Stomach (tissue), 9 donors: ENCODE results near the gene RAVER2. TPM values are rescaled to one million over a fixed set of nuclear protein-coding genes. Genes with fewer than 3 reads are reported as not detected.

Experiments
- DNase-seq, 2 donors: peaks; one replicate each; pipeline versions ENCODE4 v3.0.0 to v3.0.0-alpha.2; 2013 to 2019
- H3K27ac ChIP-seq, 5 donors: fragments of 200-600 bp in 4 of 5; sonication (generic) in 4 of 5; one replicate each; pipeline ENCODE4 v1.5.1; 2013 to 2019; ENCODE audit warnings: mild to moderate bottlenecking in 1 of 5, moderate library complexity in 1 of 5
- H3K27me3 ChIP-seq, 3 donors: fragments of 200-600 bp; sonication (generic); one replicate each; pipeline ENCODE4 v1.5.1; 2017 to 2019; ENCODE audit warnings: mixed run types in 1 of 3
- H3K36me3 ChIP-seq, 4 donors: fragments of 200-600 bp; sonication (generic); 1 replicate in 3 of 4; 2 replicates in 1 of 4; pipeline ENCODE4 v1.5.1; 2016 to 2019
- H3K4me1 ChIP-seq, 4 donors: fragments of 200-600 bp; sonication (generic); one replicate each; pipeline ENCODE4 v1.5.1; 2016 to 2019
- H3K4me3 ChIP-seq, 4 donors: fragments of 200-600 bp; sonication (generic) in 3 of 4; one replicate each; pipeline ENCODE4 v1.5.1; 2016 to 2019; ENCODE audit warnings: mild to moderate bottlenecking in 1 of 4
- H3K9me3 ChIP-seq, 4 donors: fragments of 200-600 bp; sonication (generic); one replicate each; pipeline ENCODE4 v1.5.1; 2016 to 2019
- CTCF ChIP-seq, 7 experiments: fragments of 450-650 bp in 4 of 7; fragments of 200-600 bp in 3 of 7; sonication (generic) in 3 of 7; IDR thresholded peaks; one replicate each; pipeline ENCODE4 v1.5.1; 2016 to 2019; ENCODE audit warnings: antibody characterized with exemption in 7 of 7, control low read depth in 2 of 7, mild to moderate bottlenecking in 1 of 7
- EP300 ChIP-seq: sonication (generic); formaldehyde crosslinking; IDR thresholded peaks from one replicate; pipeline ENCODE4 v1.6.1; 2017; ENCODE audit warnings: antibody characterized with exemption
- POLR2A ChIP-seq, 4 donors: fragments of 450-650 bp; IDR thresholded peaks; one replicate each; pipeline ENCODE4 v1.6.1; 2016; ENCODE audit warnings: antibody characterized with exemption in 4 of 4, control low read depth in 2 of 4, mild to moderate bottlenecking in 1 of 4, moderate library complexity in 1 of 4
- POLR2AphosphoS5 ChIP-seq, 3 donors: sonication (generic); formaldehyde crosslinking; IDR thresholded peaks; one replicate each; pipeline ENCODE4 v1.6.1; 2016; ENCODE audit warnings: antibody characterized with exemption in 3 of 3
- WGBS, 5 donors: extraction: QIAGEN DNeasy Blood & Tissue Kit in 3 of 5; methylation state at CpG; one replicate each; pipeline versions ENCODE4 v1.1.5 to v1.1.7; 2013 to 2018; 5-methylcytosine and 5-hydroxymethylcytosine counted together
- intact Hi-C: fragments of 100-400 bp; cut with DNase I; formaldehyde crosslinking; loops from one replicate; pipeline ENCODE4 v1.15.1; 2023; ENCODE audit warnings: low total_unique reads
- polyA plus RNA-seq, 3 donors: library from polyadenylated mRNA; stranded (reverse); fragments of 200-250 nt; gene quantifications; one replicate each; pipeline ENCODE4 v1.2.3, GENCODE V29; 2013
- total RNA-seq, 5 donors: library from RNA; depleted of rRNA; stranded (reverse); fragments of >200 nt; gene quantifications; one replicate each; pipeline versions ENCODE4 v1.1.0 to v1.2.3, GENCODE V29; 2014 to 2016
- donor health status: healthy with polysubstance abuse.
- donor health status: Bipolar disorder and iron deficiency.
- donor health status: healthy.

The RAVER2 gene
- total and polyA plus RNA-seq, 8 donors, result 4.7 to 27.5 (median 13.9) TPM

- Histone ChIP-seq H3K4me3 (no peak overlapping the region), H3K27ac (no peak overlapping the region), H3K36me3 (peaks cover 15 to 84% (median 66%) of the 10 kb centered on the region in 4 donors), H3K27me3 (no peaks in the 10 kb centered on the region), H3K9me3 (no peaks in the 10 kb centered on the region), H3K4me1 (no peaks in the 10 kb centered on the region)
- intact Hi-C loops, result no loop called here
- 95 to 100% (median 100%) methylated on average over 1 of the region's 1 CpG for WGBS, 5 donors
- TF ChIP-seq CTCF (IDR thresholded peaks at IDR 0.05), result no peak
- no peak for TF ChIP-seq POLR2A (IDR thresholded peaks at IDR 0.05)
- TF ChIP-seq EP300, result no peak
- TF ChIP-seq POLR2AphosphoS5 (IDR thresholded peaks at IDR 0.05), result no peak
- no peak for DNase-seq
These were observed 136.4 kb downstream of the RAVER2 start for GRCh38 chr1:64881281-64881680.

Other genes with a start within 250 kb of the RAVER2 start
- gene JAK1, start 221.5 kb downstream of the RAVER2 start, total RNA-seq, result 100 to 1,000 TPM in 3 of 5 donors, 10 to 100 TPM in 2; 69.2 to 149 (median 106) TPM
- 10 to 100 TPM; 21.3 to 44.0 (median 28.3) TPM for gene JAK1, start 221.5 kb downstream of the RAVER2 start, polyA plus RNA-seq